ENCODE data around the gene IL34. TPM values are rescaled to one million over a fixed set of nuclear protein-coding genes. Genes with fewer than 3 reads are reported as not detected.
A peak's percentile ranks its signal among the peaks of the same experiment; 100 is the strongest.

Gene IL34
- total and polyA plus RNA-seq, 2 of the 13 experiments (the other 11 are each of a cell fraction or from before 2014, with no cell fraction given): 1.2 to 1.3 TPM

DNA sequence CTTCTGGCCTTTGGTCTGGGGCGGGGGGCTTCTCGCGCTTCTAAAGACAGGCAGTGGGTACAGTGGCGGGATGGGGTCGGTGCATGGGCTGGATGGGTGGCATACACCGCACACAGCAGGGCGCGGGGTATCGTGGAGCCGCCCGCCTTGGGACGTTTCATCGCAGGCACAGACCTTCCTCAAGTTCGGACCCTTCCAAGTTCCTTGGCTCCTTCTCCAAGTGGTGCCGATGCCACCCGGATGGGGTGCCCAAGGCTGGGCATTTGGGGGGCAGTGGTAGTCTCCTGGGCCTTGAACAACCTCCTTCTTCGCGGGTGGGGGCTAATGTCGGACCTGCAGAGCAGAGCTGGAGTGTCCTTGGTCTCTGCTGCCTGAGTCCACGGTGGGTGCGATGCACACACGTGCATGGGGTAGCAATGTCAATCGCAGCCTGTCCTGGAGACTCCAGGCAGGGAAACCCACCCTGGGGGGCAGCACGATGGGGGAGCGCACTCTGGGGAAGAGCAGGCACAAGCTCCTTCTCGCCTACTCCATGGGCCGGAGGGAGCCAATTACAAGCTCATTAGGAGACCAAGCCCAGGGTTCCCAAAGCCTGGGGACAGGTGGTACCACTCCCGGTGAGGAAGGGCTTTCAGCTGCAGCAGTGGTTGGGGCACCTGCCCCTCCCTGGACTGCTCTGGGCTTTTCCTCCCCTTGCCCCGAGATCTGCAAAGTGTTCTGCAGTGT, 40.2 kb downstream of the IL34 start (continued):
- TF ChIP-seq, protein P1, sequence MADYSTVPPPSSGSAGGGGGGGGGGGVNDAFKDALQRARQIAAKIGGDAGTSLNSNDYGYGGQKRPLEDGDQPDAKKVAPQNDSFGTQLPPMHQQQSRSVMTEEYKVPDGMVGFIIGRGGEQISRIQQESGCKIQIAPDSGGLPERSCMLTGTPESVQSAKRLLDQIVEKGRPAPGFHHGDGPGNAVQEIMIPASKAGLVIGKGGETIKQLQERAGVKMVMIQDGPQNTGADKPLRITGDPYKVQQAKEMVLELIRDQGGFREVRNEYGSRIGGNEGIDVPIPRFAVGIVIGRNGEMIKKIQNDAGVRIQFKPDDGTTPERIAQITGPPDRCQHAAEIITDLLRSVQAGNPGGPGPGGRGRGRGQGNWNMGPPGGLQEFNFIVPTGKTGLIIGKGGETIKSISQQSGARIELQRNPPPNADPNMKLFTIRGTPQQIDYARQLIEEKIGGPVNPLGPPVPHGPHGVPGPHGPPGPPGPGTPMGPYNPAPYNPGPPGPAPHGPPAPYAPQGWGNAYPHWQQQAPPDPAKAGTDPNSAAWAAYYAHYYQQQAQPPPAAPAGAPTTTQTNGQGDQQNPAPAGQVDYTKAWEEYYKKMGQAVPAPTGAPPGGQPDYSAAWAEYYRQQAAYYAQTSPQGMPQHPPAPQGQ (CRISPR knock-in tag; IDR thresholded peaks at IDR 0.05; ENCODE audit: borderline replicate concordance): 0 out of 2 replicates have a peak, but pooled peaks have one; percentile 39
- TF ChIP-seq ZNF749 (CRISPR knock-in tag; IDR thresholded peaks at IDR 0.05; ENCODE audit: borderline replicate concordance) (no peak), ZSCAN21 (CRISPR knock-in tag; IDR thresholded peaks at IDR 0.05; ENCODE audit: borderline replicate concordance) (no peak; the same call in 1 of the 2 replicates), SRSF1 (optimal IDR thresholded peaks at IDR 0.05; ENCODE audit: low read depth, low read length) (no peak), SP4 (CRISPR knock-in tag; IDR thresholded peaks at IDR 0.05) (0 out of 2 replicates have a peak, but pooled peaks have one; percentile 33), NRL (CRISPR knock-in tag; IDR thresholded peaks at IDR 0.05; ENCODE audit: borderline replicate concordance) (peak; percentile 80), ZFP36L1 (CRISPR knock-in tag; IDR thresholded peaks at IDR 0.05) (no peak), IKZF4 (CRISPR knock-in tag; IDR thresholded peaks at IDR 0.05; ENCODE audit: borderline replicate concordance, low read depth, not compliant biosample characterization) (peak; percentile 67), TCF12 (IDR thresholded peaks at IDR 0.05) (no peak), TCF12 (CRISPR knock-in tag; IDR thresholded peaks at IDR 0.05) (no peak), HOXA7 (CRISPR knock-in tag; IDR thresholded peaks at IDR 0.05) (no peak), ZNF136 (CRISPR knock-in tag; IDR thresholded peaks at IDR 0.05; ENCODE audit: low read depth) (peak; percentile 61; the same call in 1 of the 2 replicates)
- TF ChIP-seq, protein P2, sequence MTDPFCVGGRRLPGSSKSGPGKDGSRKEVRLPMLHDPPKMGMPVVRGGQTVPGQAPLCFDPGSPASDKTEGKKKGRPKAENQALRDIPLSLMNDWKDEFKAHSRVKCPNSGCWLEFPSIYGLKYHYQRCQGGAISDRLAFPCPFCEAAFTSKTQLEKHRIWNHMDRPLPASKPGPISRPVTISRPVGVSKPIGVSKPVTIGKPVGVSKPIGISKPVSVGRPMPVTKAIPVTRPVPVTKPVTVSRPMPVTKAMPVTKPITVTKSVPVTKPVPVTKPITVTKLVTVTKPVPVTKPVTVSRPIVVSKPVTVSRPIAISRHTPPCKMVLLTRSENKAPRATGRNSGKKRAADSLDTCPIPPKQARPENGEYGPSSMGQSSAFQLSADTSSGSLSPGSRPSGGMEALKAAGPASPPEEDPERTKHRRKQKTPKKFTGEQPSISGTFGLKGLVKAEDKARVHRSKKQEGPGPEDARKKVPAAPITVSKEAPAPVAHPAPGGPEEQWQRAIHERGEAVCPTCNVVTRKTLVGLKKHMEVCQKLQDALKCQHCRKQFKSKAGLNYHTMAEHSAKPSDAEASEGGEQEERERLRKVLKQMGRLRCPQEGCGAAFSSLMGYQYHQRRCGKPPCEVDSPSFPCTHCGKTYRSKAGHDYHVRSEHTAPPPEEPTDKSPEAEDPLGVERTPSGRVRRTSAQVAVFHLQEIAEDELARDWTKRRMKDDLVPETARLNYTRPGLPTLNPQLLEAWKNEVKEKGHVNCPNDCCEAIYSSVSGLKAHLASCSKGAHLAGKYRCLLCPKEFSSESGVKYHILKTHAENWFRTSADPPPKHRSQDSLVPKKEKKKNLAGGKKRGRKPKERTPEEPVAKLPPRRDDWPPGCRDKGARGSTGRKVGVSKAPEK (CRISPR knock-in tag; IDR thresholded peaks at IDR 0.05; ENCODE audit: borderline replicate concordance): 0 out of 2 replicates have a peak, but pooled peaks have one; percentile 52
- TF ChIP-seq, protein P3, sequence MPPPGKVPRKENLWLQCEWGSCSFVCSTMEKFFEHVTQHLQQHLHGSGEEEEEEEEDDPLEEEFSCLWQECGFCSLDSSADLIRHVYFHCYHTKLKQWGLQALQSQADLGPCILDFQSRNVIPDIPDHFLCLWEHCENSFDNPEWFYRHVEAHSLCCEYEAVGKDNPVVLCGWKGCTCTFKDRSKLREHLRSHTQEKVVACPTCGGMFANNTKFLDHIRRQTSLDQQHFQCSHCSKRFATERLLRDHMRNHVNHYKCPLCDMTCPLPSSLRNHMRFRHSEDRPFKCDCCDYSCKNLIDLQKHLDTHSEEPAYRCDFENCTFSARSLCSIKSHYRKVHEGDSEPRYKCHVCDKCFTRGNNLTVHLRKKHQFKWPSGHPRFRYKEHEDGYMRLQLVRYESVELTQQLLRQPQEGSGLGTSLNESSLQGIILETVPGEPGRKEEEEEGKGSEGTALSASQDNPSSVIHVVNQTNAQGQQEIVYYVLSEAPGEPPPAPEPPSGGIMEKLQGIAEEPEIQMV (CRISPR knock-in tag; IDR thresholded peaks at IDR 0.05; ENCODE audit: low read depth): 0 out of 2 replicates have a peak, but pooled peaks have one; percentile 14
- TF ChIP-seq, protein P4, sequence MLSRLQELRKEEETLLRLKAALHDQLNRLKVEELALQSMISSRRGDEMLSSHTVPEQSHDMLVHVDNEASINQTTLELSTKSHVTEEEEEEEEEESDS (CRISPR knock-in tag; IDR thresholded peaks at IDR 0.05; ENCODE audit: borderline replicate concordance): no peak
- TF ChIP-seq, protein P5, sequence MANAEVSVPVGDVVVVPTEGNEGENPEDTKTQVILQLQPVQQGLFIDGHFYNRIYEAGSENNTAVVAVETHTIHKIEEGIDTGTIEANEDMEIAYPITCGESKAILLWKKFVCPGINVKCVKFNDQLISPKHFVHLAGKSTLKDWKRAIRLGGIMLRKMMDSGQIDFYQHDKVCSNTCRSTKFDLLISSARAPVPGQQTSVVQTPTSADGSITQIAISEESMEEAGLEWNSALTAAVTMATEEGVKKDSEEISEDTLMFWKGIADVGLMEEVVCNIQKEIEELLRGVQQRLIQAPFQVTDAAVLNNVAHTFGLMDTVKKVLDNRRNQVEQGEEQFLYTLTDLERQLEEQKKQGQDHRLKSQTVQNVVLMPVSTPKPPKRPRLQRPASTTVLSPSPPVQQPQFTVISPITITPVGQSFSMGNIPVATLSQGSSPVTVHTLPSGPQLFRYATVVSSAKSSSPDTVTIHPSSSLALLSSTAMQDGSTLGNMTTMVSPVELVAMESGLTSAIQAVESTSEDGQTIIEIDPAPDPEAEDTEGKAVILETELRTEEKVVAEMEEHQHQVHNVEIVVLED (CRISPR knock-in tag; IDR thresholded peaks at IDR 0.05; ENCODE audit: borderline replicate concordance): peak; percentile 52; the same call in 1 of the 2 replicates
- TF ChIP-seq, protein P6, sequence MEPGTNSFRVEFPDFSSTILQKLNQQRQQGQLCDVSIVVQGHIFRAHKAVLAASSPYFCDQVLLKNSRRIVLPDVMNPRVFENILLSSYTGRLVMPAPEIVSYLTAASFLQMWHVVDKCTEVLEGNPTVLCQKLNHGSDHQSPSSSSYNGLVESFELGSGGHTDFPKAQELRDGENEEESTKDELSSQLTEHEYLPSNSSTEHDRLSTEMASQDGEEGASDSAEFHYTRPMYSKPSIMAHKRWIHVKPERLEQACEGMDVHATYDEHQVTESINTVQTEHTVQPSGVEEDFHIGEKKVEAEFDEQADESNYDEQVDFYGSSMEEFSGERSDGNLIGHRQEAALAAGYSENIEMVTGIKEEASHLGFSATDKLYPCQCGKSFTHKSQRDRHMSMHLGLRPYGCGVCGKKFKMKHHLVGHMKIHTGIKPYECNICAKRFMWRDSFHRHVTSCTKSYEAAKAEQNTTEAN (CRISPR knock-in tag; conservative IDR thresholded peaks at IDR 0.05): 0 out of 2 replicates have a peak, but pooled peaks have one; percentile 2
